Brain microvascular endothelial cell (primary cell): Measurements from ENCODE around the gene PCNX1.
"Not testable (repeated sequence)": the region's sequence is repeated elsewhere in the genome, so short reads cannot be mapped to it uniquely, and the experiment has no call there.

Experiments used
- DNase-seq: peaks from one replicate; pipeline ENCODE4 v3.0.0-alpha.2; 2020
- H3K27ac ChIP-seq: fragments of 250-450 bp; sonication (Bioruptor Pico); 2 replicates; pipeline ENCODE4 v1.5.1; 2020; ENCODE audit warnings: mild to moderate bottlenecking, moderate library complexity
- H3K27me3 ChIP-seq: fragments of 250-450 bp; sonication (Bioruptor Pico); replicated peaks from 2 replicates; pipeline ENCODE4 v1.5.1; 2020; ENCODE audit warnings: mild to moderate bottlenecking
- H3K36me3 ChIP-seq: fragments of 250-450 bp; sonication (Bioruptor Pico); replicated peaks from 2 replicates; pipeline ENCODE4 v1.5.1; 2020; ENCODE audit warnings: mild to moderate bottlenecking
- H3K4me3 ChIP-seq: 2 replicates; pipeline ENCODE4 v1.5.1; 2011; ENCODE audit warnings: low read depth, mild to moderate bottlenecking, control low read depth, low read length, moderate library complexity
- in situ Hi-C: cut with HindIII; loops from 2 replicates; pipeline ENCODE4 v1.10.0; 2017; ENCODE audit warnings: low sequenced_read_pairs, low pct_ligation_motif_present
- TF ChIP-seq, protein P1 (sequence below): IDR thresholded peaks from 2 replicates; pipeline ENCODE4 v1.5.1; 2011; ENCODE audit warnings: low read depth, mild to moderate bottlenecking, moderate library complexity, low read length, control low read depth, inconsistent platforms; ENCODE audit errors: missing control alignments

Gene PCNX1

DNA sequence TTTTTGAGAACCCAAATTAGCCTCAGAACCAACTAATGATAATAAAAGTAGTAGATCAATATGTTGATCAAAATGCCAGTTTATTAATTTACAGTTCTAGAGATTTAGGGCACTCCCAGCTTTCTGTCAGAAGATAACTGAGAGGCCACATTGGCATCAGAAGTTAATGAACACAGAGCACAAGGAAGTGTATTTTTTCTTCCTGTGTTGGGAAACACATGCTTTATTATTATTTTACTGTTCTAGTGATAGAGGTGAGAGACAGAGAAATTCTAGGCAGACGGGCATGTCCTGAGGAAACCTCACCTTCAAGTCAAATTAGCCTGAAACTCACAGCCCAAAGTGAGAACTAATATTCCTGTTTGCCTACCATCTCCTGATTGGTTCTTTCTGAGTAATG lies 213.7 kb downstream of the PCNX1 start:
- no peaks in the 10 kb centered on the region for H3K36me3 ChIP-seq
- H3K27me3 ChIP-seq: no peaks in the 10 kb centered on the region
- DNase-seq: no peak
- no peak overlapping the region for H3K27ac ChIP-seq
- TF ChIP-seq, protein P1, sequence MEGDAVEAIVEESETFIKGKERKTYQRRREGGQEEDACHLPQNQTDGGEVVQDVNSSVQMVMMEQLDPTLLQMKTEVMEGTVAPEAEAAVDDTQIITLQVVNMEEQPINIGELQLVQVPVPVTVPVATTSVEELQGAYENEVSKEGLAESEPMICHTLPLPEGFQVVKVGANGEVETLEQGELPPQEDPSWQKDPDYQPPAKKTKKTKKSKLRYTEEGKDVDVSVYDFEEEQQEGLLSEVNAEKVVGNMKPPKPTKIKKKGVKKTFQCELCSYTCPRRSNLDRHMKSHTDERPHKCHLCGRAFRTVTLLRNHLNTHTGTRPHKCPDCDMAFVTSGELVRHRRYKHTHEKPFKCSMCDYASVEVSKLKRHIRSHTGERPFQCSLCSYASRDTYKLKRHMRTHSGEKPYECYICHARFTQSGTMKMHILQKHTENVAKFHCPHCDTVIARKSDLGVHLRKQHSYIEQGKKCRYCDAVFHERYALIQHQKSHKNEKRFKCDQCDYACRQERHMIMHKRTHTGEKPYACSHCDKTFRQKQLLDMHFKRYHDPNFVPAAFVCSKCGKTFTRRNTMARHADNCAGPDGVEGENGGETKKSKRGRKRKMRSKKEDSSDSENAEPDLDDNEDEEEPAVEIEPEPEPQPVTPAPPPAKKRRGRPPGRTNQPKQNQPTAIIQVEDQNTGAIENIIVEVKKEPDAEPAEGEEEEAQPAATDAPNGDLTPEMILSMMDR: no peak
- in situ Hi-C loops: no loop called here
- H3K4me3 ChIP-seq: no peak overlapping the region

DNA sequence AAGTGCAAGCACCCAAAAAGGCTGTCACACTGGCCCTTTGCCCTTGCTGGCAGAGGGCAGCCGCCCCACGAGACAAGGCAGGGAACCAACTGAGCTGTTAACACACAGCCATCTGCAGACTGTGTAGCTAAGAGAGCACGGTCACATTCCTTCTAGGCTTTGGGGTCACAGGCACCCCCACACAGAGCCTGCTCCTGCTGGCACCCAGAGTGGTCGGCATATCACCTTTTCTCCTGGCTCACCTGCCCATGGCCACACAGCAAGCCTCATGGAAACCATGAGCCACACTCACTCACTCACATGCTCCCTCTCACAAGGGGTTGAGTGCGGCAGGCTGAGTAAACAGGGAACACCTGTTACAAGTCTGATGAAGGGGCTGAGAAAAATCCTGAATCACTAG lies 214.5 kb downstream of the PCNX1 start:
- DNase-seq: no peak
- in situ Hi-C loops: no loop called here
- TF ChIP-seq, protein P1: no peak
- no peaks in the 10 kb centered on the region for H3K27me3 ChIP-seq
- no peak overlapping the region for H3K4me3 ChIP-seq
- no peak overlapping the region for H3K27ac ChIP-seq
- H3K36me3 ChIP-seq: no peaks in the 10 kb centered on the region

DNA sequence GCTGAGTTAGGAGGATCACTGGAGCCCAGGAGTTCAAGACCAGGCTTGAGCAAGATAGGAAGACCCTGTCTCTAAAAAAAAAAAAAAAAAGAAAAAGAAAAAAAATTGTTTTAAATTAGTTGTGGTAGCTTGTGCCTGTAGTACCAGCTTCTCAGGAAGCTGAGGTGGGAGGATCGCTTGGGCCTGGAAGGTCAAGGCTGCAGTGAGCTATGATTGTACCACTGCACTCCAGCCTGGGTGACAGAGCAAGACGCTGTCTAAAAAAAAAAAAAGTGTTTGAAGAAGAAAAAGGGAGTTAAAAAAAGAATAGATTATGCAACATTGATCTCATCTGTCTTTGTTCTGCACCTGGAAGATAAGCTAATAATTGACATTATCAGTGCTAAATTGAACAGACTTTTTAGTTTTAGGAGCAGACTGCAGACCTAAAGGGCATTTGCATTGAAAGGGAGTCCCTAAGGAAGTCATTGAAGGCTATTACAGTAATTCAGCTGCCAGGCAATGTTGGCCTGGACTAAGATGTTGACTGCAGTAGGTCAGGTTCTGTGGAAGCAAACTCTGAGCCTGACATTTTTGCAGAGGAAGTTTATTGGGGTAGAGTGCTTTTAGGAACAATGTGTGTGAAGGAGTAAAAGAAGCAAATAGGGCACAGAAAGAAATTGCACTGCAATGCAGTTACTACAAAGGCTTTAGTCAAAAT lies 215.8 kb downstream of the PCNX1 start:
- H3K4me3 ChIP-seq: no peak overlapping the region
- TF ChIP-seq, protein P1: no peak
- no peak for DNase-seq

GRCh38 chr14:71123579-71124135 lies 216.4 kb downstream of the PCNX1 start:
- H3K4me3 ChIP-seq: no peak overlapping the region
- H3K27ac ChIP-seq: no peak overlapping the region
- in situ Hi-C loops: no loop called here
- H3K36me3 ChIP-seq: no peaks in the 10 kb centered on the region
- H3K27me3 ChIP-seq: no peaks in the 10 kb centered on the region
- TF ChIP-seq, protein P1: no peak
- no peak for DNase-seq

More for the DNA sequence above, 215.8 kb downstream of the PCNX1 start:
- Histone ChIP-seq H3K27me3 (no peaks in the 10 kb centered on the region), H3K36me3 (no peaks in the 10 kb centered on the region), H3K27ac (no peak overlapping the region)
- in situ Hi-C loops: no loop called here

DNA sequence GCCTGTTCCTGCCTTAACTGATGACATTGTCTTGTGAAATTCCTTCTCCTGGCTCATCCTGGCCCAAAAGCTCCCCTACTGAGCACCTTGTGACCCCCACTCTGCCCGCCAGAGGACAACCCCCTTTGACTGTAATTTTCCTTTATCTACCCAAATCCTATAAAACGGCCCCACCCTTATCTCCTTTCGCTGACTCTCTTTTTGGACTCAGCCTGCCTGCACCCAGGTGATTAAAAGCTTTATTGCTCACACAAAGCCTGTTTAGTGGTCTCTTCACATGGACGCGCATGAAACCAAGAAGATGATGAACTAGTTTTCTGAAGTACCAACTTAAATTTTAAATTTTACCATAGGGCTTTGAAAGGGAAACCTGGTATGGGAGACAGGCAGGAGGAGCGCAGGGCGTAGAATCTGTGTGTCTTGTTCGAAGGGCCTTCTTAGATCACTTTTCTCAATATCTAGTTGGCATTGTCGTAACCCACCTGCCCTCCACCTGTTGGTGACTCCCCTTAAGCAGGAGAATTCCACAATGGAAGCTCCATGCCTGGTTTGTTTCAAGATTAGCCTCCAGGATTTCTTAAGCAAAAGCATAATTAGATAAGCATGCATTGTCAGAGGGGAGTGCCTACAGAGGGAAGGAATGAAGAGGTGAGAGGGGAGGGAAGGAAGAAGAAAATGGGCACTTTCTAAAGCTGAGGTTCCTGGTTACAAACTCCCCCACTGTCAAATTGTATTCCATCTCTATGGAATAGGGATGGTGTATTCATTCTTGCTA lies 222.6 kb downstream of the PCNX1 start:
- in situ Hi-C loops: loop anchor here (25.0 kb wide), 1 partner anchor 607 kb away; no protein-coding TSS in a partner anchor
- H3K36me3 ChIP-seq, DNase-seq, H3K4me3 ChIP-seq, H3K27me3 ChIP-seq: not testable (repeated sequence)
- peak overlapping the region; percentile 43 for H3K27ac ChIP-seq

GRCh38 chr14:71130491-71131179 lies 223.4 kb downstream of the PCNX1 start:
- TF ChIP-seq, protein P1: no peak
- in situ Hi-C loops: loop anchor here (25.0 kb wide), 1 partner anchor 607 kb away; no protein-coding TSS in a partner anchor
- peak; percentile 69 for DNase-seq

More at GRCh38 chr14:71130491-71131179, 223.4 kb downstream of the PCNX1 start:
- Histone ChIP-seq H3K4me3 (peak overlapping the region; percentile 13), H3K27me3 (no peaks in the 10 kb centered on the region), H3K27ac (peak overlapping the region; percentile 43), H3K36me3 (no peaks in the 10 kb centered on the region)
